Colonic mucosa (tissue), 4 donors: ENCODE data around the gene TBC1D22A. TPM values are rescaled to one million over a fixed set of nuclear protein-coding genes. Genes with fewer than 3 reads are reported as not detected.

ENCODE experiments used
- DNase-seq: peaks from one replicate; pipeline ENCODE4 v3.0.0-alpha.2; 2020
- H3K27ac ChIP-seq: fragments of 200-600 bp; one replicate; pipeline ENCODE4 v1.8.0; 2021
- H3K27me3 ChIP-seq: fragments of 200-600 bp; one replicate; pipeline ENCODE4 v1.8.0; 2021
- H3K36me3 ChIP-seq: fragments of 200-600 bp; one replicate; pipeline ENCODE4 v1.8.0; 2021
- H3K4me1 ChIP-seq: fragments of 200-600 bp; one replicate; pipeline ENCODE4 v1.8.0; 2021; ENCODE audit warnings: mild to moderate bottlenecking
- H3K4me3 ChIP-seq: fragments of 200-600 bp; one replicate; pipeline ENCODE4 v1.8.0; 2021
- H3K9ac ChIP-seq, 2 donors: one replicate each; pipeline ENCODE4 v1.7.0; 2013; ENCODE audit warnings: control low read depth in 2 of 2, low read depth in 2 of 2, low read length in 2 of 2
- H3K9me3 ChIP-seq: fragments of 200-600 bp; one replicate; pipeline ENCODE4 v1.8.0; 2021
- CTCF ChIP-seq: fragments of 200-600 bp; IDR thresholded peaks from one replicate; pipeline ENCODE4 v1.8.0; 2022; ENCODE audit warnings: antibody characterized with exemption, mild to moderate bottlenecking
- intact Hi-C: fragments of 100-400 bp; cut with DNase I; formaldehyde crosslinking; loops from one replicate; pipeline ENCODE4 v1.14.1; 2022
- total RNA-seq, 2 donors: library from RNA; stranded (reverse); fragmentation: NEBNext Ultra II Directional in 1 of 2; extraction: Animal tissue kit (Norgen Biotek cat#: 25700) in 1 of 2; gene quantifications; one replicate each; pipeline ENCODE4 v1.2.1, GENCODE V29; 2021
- donor health status: healthy.
- donor health status: DM: no; HTN: no; CAD: no.
- donor health status: DM: no; HTN: no; CAD: no.

The TBC1D22A gene
- total RNA-seq, 2 donors from 2014 or later: 34.2 to 36.4 TPM

- Histone ChIP-seq H3K4me3 (no peak overlapping the region), H3K4me1 (no peaks in the 10 kb centered on the region), H3K27me3 (no peaks in the 10 kb centered on the region), H3K9me3 (no peaks in the 10 kb centered on the region), H3K9ac (no peak overlapping the region), H3K27ac (no peak overlapping the region), H3K36me3 (no peaks in the 10 kb centered on the region)
- no peak for TF ChIP-seq CTCF
- no peak for DNase-seq
- intact Hi-C loops: no loop called here
These were observed 444.3 kb downstream of the TBC1D22A start for GRCh38 chr22:47206666-47207218.

GRCh38 chr22:47207387-47207786 lies 444.9 kb downstream of the TBC1D22A start:
- Histone ChIP-seq H3K4me3 (no peak overlapping the region), H3K27me3 (no peaks in the 10 kb centered on the region), H3K9ac (no peak overlapping the region), H3K9me3 (no peaks in the 10 kb centered on the region), H3K27ac (no peak overlapping the region), H3K36me3 (no peaks in the 10 kb centered on the region), H3K4me1 (no peaks in the 10 kb centered on the region)
- intact Hi-C loops: no loop called here
- no peak for TF ChIP-seq CTCF
- peak; percentile 10 for DNase-seq

GRCh38 chr22:47207846-47208554 lies 445.6 kb downstream of the TBC1D22A start:
- Histone ChIP-seq H3K9me3 (no peaks in the 10 kb centered on the region), H3K27ac (no peak overlapping the region), H3K36me3 (no peaks in the 10 kb centered on the region), H3K4me1 (no peaks in the 10 kb centered on the region), H3K9ac (no peak overlapping the region), H3K4me3 (no peak overlapping the region), H3K27me3 (no peaks in the 10 kb centered on the region)
- intact Hi-C loops: no loop called here
- peak; percentile 9 for DNase-seq
- TF ChIP-seq CTCF: no peak

- TF ChIP-seq CTCF: no peak
- DNase-seq: no peak
- Histone ChIP-seq H3K4me1 (no peaks in the 10 kb centered on the region), H3K4me3 (no peak overlapping the region), H3K9ac (no peak overlapping the region), H3K27ac (no peak overlapping the region), H3K27me3 (no peaks in the 10 kb centered on the region), H3K9me3 (no peaks in the 10 kb centered on the region), H3K36me3 (no peaks in the 10 kb centered on the region)
- intact Hi-C loops: no loop called here
These were observed 446.2 kb downstream of the TBC1D22A start for GRCh38 chr22:47208630-47209029.

- Histone ChIP-seq H3K27ac (no peak overlapping the region), H3K4me1 (no peaks in the 10 kb centered on the region), H3K4me3 (no peak overlapping the region), H3K36me3 (no peaks in the 10 kb centered on the region), H3K9ac (no peak overlapping the region), H3K27me3 (no peaks in the 10 kb centered on the region), H3K9me3 (no peaks in the 10 kb centered on the region)
- no peak for TF ChIP-seq CTCF
- intact Hi-C loops: no loop called here
- DNase-seq: peak; percentile 12
These were observed 446.6 kb downstream of the TBC1D22A start for GRCh38 chr22:47209040-47209514.
